HG02678 (cell line): ENCODE data around the gene KRTAP3-1.
"Not testable (repeated sequence)": the region's sequence is repeated elsewhere in the genome, so short reads cannot be mapped to it uniquely, and the experiment has no call there.

Experiments used
- ATAC-seq: cut with Tn5 transposase; IDR thresholded peaks from one replicate; pipeline ENCODE4 v1.9.1; 2021; ENCODE audit warnings: mild to moderate bottlenecking, moderate library complexity; ENCODE audit not compliant: unreplicated experiment

Gene KRTAP3-1

DNA sequence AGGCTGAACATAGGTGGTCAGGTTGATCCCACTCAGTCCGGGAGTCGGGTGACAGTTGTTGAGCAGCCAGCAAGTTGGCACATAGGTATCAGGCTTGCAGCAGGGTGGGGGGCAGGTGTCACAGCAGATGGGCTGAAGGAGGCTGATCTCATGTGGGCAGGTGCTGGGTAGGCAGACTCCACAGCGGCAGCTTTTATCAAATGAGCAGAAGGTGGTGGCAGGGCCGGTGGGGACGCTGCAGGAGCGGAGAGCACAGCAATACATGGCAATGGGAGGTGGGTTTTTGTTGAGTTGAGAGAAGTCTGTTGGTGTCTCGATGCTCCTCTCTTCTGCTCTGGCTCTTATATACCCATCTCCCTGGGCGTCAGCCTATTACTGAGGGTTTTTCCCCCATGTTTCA lies at the start of gene KRTAP3-1:
Gene KRTAP3-1, minus strand, starts transcription at position 318 of the 400 bp plus-strand sequence. Its CDS starts 54 bp downstream, at position 264.
- ATAC-seq, result no peak

DNA sequence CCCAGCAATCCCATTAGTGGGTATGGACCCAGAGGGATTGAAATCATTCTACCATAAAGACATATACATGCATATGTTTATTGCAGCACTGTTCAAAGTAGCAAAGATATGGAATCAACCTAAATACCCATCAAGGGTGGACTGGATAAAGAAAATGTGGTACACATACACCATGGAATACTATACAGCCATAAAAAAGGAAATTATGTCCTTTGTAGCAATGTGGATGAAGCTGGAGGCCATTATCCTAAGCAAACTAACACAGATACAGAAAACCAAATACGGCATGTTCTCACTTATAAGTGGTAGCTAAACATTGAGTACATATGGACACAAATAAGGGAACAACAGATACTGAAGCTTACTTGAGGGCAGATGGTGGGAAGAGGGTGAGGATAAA lies 48.6 kb upstream of the KRTAP3-1 start:
- ATAC-seq, result no peak

DNA sequence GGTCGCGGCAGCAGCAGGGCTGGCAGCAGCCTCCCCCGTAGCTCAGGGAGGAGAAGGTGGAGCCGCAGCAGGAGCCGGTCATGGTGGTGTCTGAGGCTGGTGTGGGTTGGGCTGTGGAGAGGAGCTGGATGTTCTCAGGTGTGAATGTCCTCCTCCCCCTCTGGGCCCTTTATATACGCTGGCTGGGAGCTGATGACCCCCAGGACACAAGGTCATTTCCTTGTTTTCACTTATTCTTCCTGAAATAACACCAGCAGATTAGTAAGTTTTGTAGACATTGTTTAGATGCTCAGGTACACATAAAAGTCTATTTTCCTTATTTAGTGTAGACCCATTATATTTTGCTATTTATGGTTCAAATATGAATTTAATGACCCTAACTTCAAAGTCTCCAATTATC lies 46.2 kb upstream of the KRTAP3-1 start, which contains the start of gene KRTAP2-2:
Gene KRTAP2-2, minus strand, starts transcription at position 101 of the 400 bp plus-strand sequence. Its CDS starts 19 bp downstream, at position 82.
- ATAC-seq, result not testable (repeated sequence)

DNA sequence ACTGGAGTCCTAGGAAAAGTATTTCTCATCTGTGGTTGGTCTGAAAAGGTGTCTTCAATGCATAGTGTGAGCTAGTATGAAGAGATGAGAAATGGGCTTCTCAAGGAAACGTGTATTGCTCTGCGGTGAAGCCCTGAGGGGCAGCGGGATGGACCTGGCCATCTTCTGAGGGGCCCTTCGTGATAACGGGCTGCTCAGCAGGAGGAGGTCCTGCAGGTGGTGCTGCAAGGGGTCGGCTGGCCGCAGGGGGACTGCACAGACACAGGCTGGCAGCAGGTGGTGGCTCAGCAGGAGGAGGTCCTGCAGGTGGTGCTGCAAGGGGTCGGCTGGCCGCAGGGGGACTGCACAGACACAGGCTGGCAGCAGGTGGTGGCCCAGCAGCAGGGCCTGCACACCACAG lies 45.6 kb upstream of the KRTAP3-1 start:
- not testable (repeated sequence) for ATAC-seq

DNA sequence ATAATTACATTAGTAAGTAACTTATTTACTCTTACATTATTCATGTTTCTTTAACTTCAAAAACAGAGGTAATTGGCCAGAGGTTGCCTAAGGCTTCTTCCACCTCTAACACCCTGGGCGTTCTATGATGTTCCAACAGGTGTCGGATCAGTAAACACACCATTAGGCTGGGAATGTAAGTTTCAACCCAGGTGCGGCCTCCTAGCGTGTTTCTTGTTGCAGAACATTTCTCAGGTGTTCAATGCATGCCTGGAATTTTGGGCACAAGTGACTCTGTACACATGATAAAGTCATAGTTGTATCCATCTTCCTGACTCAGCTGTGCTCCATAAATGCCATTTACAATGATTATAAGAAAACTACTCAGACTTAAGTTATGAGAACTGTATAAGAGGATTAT lies 45.1 kb upstream of the KRTAP3-1 start:
- ATAC-seq, result no peak

DNA sequence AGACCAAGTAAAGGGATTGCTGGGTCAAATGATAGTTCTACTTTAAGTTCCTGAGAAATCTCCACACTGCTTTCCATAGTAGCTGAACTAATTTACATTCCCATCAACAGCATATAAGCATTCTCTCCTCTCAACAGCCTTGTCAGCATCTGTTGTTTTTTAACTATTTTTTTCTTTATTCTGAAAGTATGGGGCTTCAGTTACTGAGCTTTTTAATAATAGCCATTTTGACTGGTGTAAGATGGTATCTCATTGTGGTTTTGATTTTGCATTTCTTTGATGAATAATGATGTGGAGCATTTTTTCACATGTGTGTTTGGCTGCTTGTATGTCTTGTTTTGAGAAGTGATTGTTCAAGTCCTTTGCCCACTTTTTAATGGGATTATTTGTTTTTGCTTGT lies 43.6 kb upstream of the KRTAP3-1 start:
- no peak for ATAC-seq

DNA sequence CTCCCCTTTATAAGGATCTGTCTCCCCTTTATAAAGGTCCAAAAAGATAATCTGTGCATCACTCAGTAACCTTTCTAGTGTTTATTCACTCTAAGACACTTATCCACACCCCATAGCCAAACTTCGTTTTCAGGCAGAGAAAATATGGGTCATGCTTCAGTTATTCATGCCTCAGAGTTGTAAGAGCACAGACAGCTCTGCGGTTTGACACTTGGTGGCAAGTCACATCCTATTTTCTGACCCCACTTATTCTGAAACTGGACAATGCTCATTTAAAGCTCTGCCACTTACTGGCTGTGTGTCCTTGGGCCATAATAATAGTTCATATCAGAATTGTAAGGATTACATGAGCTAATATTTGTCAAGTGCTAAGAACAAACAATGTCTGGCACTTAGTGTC lies 40.2 kb upstream of the KRTAP3-1 start:
- no peak for ATAC-seq

DNA sequence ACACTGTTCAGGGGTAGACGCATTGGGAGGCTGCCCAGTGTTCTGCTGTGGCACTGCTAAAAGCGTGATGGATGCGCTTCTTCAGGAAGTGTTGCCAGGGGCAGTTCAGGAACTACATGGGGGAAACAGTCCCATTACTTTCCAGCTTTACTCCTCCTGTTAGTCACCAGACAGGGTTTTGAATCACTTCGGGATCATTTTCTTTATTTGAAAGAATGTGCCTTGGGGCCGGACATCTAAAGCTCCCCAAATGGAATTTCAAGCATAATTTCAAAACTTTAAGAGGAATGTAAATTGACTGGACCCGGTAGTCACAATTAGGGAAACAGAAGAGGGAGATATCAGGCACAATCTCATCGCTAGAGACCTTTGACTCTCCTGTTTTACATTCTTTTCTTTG lies 39.5 kb upstream of the KRTAP3-1 start:
- ATAC-seq, result no peak

DNA sequence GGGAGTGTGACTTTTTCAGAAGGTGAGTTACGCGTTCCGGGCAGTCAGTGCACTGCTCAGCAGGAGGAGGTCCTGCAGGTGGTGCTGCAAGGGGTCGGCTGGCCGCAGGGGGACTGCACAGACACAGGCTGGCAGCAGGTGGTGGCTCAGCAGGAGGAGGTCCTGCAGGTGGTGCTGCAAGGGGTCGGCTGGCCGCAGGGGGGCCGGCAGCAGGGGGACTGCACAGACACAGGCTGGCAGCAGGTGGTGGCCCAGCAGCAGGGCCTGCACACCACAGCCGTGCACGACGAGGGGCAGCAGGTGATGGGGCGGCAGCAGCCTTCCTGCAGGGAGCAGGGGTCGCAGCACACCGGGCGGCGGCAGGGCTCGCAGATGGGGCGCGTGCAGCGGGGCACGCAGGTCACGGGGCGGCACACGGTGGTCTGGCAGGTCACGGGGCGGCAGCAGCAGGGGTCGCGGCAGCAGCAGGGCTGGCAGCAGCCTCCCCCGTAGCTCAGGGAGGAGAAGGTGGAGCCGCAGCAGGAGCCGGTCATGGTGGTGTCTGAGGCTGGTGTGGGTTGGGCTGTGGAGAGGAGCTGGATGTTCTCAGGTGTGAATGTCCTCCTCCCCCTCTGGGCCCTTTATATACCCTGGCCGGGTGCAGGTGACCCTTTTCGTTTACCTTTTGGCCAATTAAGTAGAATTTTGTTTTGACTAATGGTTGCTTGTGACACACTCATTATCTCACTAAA lies 38.0 kb upstream of the KRTAP3-1 start, which contains the start of gene KRTAP2-1:
Gene KRTAP2-1, minus strand, starts transcription at position 582 of the 731 bp plus-strand sequence. Its CDS starts 49 bp downstream, at position 533.
- not testable (repeated sequence) for ATAC-seq

DNA sequence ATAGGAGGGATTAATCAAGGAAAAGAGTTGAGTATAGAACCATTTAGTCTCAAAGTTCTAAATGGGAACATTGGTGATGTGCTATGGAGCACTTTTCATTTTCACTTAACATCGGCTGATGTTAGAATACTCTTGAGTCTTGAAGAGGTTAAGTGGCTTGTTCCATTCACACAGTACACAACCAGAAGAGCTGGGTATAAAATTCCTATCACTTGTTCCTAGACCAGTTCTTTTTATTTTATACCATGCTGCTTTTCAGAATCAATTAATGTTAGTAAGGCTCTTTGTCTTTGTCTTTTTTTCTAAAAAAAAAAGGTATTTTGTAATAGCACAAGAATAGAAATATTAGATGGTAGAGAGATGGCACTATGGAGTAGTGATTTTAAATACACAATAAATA lies 34.0 kb upstream of the KRTAP3-1 start:
- ATAC-seq, result no peak

DNA sequence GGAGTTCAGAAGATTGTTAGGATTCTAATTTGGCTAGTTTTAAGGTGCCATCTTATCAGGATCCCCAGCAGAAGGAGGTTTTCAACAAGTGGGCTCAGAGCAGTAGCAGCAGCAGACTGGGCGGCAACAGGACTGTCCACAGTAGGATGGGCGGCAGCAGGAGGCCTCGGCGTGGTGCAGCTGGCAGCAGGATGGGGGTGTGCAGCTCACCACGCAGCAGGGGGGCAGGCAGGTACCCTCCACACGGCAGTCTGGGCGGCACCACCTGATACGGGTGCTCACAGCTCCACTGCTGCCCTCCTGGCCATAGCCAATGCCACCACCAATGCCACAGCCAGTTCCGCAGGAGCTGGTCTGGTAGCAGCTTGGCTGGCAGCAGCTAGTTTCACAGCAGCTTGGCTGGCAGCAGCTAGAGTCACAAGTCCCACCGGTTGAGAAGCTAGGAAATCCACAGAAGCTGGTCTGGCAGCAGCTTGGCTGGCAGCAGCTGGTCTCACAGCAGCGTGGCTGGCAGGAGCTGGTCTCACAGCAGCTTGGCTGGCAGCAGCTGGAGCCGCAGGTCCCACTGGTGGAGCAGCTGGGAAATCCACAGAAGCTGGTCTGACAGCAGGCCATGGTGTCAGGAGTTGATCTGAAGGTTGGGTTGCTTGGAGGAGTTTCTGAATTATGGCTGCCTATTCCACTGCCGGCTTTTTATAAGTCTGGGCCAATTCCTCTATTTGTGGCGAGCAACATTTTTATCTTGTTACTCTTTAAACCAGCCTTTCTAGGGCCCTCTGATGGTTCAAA lies 32.0 kb upstream of the KRTAP3-1 start, which contains the start of gene KRTAP1-1:
Gene KRTAP1-1, minus strand, starts transcription at position 668 of the 789 bp plus-strand sequence. Its CDS starts 53 bp downstream, at position 615.
- ATAC-seq, result not testable (repeated sequence)

DNA sequence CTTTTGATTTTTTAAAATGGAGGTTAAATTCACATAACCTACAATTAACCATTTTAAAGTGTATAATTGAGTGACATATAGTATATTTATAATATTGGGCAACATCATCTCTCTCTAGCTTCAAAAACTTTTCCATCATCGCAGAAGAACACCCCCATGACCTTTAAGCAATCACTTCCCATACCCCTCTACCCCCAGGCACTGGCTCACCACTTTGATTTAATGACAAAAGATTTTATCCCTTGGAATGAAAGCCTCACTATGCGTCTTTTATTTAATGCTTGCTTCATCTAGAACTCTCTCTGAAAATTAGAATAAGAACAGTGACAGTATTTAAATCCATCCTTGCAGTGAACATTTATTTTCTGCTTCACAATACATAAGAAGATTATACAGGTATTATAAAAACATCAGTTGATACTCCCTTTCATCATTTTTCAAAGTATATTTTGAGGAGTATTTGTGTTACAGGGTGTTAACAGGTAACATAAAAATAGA lies 29.0 kb upstream of the KRTAP3-1 start:
- ATAC-seq, result no peak

DNA sequence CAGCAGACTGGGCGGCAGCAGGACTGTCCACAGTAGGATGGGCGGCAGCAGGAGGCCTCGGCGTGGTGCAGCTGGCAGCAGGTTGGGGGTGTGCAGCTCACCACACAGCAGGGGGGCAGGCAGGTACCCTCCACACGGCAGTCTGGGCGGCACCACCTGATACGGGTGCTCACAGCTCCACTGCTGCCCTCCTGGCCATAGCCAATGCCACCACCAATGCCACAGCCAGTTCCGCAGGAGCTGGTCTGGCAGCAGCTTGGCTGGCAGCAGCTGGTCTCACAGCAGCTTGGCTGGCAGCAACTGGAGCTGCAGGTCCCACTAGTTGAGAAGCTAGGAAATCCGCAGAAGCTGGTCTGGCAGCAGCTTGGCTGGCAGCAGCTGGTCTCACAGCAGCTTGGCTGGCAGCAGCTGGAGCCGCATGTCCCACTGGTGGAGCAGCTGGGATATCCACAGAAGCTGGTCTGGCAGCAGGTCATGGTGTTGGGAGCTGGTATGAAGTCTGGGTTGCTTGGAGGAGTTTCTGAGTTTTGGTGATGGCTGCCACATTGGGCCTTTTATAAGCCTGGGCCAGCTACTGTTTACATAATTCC lies 25.5 kb upstream of the KRTAP3-1 start, which contains the start of gene KRTAP1-3:
Gene KRTAP1-3, minus strand, starts transcription at position 529 of the 590 bp plus-strand sequence. Its CDS starts 53 bp downstream, at position 476.
- ATAC-seq, result not testable (repeated sequence)

DNA sequence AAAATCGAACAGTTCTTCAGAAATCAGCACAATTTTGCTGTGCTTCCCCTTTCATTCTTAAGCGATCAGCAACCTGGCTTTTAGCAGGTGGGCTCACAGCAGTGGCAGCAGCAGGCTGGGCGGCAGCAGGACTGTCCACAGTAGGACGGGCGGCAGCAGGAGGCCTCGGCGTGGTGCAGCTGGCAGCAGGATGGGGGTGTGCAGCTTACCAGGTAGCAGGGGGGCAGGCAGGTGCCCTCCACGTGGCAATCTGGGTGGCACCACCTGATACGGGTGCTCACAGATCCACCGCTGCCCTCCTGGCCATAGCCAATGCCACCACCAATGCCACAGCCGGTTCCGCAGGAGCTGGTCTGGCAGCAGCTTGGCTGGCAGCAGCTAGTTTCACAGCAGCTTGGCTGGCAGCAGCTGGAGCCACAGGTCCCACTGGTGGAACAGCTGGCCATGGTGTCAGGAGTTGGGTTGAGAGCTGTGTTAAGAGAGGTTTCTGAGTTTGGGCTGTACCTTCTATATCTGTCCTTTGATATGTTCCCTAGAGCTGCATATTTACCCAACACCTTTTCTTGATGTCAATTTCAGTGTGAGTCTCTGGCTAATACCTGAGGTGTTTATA lies 20.8 kb upstream of the KRTAP3-1 start, which contains the start of gene KRTAP1-4:
Gene KRTAP1-4, minus strand, starts transcription at position 563 of the 613 bp plus-strand sequence. Its CDS starts 117 bp downstream, at position 446.
- no peak for ATAC-seq

DNA sequence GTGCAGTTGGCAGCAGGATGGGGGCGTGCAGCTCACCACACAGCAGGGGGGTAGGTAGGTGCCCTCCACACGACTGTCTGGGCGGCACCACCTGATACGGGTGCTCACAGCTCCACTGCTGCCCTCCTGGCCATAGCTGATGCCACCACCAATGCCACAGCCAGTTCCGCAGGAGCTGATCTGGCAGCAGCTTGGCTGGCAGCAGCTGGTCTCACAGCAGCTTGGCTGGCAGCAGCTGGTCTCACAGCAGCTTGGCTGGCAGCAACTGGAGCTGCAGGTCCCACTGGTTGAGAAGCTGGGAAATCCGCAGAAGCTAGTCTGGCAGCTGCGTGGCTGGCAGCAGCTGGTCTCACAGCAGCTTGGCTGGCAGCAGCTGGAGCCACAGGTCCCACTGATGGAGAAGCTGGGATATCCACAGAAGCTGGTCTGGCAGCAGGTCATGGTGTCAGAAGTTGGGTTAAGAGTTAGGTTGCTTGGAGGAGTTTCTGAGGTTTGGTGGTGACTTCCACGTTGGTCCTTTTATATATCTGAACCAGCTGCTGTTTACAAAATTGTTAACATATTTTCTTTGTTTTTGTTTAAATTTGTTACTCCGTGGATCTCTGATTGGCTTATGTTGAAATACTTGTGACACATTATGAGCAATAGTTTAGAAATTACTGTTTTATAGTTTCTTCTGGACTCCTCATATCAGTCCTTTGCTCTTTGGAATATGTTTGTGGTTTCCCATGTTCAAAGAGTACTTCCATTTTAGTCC lies 18.0 kb upstream of the KRTAP3-1 start, which contains the start of gene KRTAP1-5:
Gene KRTAP1-5, minus strand, starts transcription at position 494 of the 757 bp plus-strand sequence. Its CDS starts 53 bp downstream, at position 441.
- ATAC-seq, result no peak

DNA sequence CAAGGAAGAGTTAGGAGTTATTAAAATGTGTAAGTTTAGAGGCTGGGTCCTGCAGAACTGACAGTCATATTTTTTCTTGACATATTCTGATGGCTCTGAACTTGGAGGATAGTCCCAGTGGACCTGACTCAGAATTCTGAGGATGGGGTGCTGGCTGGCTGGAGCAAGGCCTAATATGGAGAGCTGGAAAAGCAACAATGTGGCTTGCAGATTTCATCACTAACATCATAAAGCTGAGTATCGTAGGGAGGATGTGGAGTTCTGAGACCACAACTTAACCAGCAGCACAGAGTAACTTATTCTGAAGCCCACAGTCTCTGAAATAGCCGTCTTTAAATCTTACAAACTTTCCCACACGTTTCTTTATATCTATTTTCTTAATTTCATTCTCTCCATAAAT lies 15.8 kb upstream of the KRTAP3-1 start:
- no peak for ATAC-seq

DNA sequence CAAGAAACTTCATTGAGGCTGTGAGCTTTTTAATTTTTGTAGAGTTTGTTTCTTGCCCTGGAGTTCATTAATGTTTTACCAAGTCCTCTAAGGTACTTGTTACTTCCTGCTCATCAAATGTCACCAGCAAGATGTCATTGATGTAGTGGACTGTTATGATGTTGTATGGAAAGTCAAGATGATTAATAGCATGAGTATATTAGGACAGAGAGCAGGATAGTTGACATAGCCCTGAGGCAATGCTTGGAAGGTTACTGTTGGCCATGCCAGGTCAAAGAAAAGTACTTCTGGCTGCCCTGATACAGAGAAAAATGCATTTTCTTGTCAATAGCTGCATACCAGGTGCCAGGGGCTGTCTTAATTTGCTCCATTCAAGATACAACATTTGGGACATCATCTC lies 11.4 kb upstream of the KRTAP3-1 start:
- ATAC-seq, result no peak

DNA sequence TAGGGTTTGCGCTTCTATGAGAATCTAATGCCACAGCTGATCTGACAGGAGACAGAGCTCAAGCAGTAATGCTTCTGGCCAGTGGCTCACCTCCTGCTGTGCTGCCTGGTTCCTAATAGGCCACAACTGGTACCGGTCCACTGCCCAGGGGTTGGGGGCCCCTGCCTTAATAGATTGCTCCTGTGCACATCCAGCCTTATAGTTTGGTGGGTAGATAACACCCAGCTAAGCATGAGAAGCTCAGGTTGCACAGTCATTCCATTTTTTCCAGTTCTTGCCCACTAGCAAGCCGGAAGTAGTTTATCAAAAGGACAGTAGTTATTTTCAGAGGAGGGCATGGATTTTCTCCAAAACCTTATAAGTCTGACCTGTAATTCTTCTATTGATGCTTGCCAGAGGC lies 10.5 kb upstream of the KRTAP3-1 start:
- ATAC-seq, result no peak

DNA sequence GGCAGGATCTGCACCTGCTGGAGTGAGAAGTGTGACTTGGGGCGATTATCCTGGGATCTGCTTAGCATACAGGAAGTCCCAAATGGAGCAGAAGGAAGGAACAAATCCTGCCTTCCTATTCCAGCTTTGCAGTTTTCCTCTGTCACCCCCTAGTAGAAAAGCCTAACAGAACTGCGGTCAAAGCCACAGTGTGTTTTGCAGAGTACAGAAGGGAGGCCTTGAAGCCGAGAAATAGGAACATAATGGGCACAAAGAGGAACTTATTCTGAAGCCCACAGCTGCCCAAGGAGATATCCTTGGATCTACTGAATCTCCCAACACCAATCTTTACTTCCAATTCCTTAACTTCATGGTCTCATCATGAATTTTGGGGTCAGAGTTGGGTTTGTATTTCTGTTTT lies 9.6 kb upstream of the KRTAP3-1 start:
- no peak for ATAC-seq
